ENCODE results near the gene SLC25A25. TPM values are rescaled to one million over a fixed set of nuclear protein-coding genes. Genes with fewer than 3 reads are reported as not detected.
A peak's percentile ranks its signal among the peaks of the same experiment; 100 is the strongest.
"Not testable (repeated sequence)": the region's sequence is repeated elsewhere in the genome, so short reads cannot be mapped to it uniquely, and the experiment has no call there.

SLC25A25 gene
- 13.9 and 16.8 TPM in 2 replicates for total RNA-seq
- long read RNA-seq, partial matches to known transcripts = 1 of 2 reads
- long read RNA-seq, other reads (novel, unspliced or antisense) = 1 of 2 reads

- no peaks in the 10 kb centered on the region for H3K9me3 Mint-ChIP-seq
- H3K4me1 Mint-ChIP-seq = peaks cover 34% of the 10 kb centered on the region
- no peak within 1 kb of the TSS for H3K27ac Mint-ChIP-seq (ENCODE audit: unreplicated experiment)
- H3K4me3 Mint-ChIP-seq = peak within 1 kb of the TSS; percentile 91
- H3K36me3 Mint-ChIP-seq (ENCODE audit: low read depth) = no peaks in the 10 kb centered on the region
- peak; percentile 100 for DNase-seq (ENCODE audit: low read depth, low spot score)
- TF ChIP-seq, protein P1, sequence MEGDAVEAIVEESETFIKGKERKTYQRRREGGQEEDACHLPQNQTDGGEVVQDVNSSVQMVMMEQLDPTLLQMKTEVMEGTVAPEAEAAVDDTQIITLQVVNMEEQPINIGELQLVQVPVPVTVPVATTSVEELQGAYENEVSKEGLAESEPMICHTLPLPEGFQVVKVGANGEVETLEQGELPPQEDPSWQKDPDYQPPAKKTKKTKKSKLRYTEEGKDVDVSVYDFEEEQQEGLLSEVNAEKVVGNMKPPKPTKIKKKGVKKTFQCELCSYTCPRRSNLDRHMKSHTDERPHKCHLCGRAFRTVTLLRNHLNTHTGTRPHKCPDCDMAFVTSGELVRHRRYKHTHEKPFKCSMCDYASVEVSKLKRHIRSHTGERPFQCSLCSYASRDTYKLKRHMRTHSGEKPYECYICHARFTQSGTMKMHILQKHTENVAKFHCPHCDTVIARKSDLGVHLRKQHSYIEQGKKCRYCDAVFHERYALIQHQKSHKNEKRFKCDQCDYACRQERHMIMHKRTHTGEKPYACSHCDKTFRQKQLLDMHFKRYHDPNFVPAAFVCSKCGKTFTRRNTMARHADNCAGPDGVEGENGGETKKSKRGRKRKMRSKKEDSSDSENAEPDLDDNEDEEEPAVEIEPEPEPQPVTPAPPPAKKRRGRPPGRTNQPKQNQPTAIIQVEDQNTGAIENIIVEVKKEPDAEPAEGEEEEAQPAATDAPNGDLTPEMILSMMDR (conservative IDR thresholded peaks at IDR 0.05) = no peak
- H3K27me3 Mint-ChIP-seq (ENCODE audit: low read depth) = no peaks in the 10 kb centered on the region
Observed at GRCh38 chr9:128067645-128068385, at the start of gene SLC25A25. Gene SLC25A25, plus strand, starts transcription at chr9:128068232. Its CDS starts 88 bp downstream, at chr9:128068320.

DNA sequence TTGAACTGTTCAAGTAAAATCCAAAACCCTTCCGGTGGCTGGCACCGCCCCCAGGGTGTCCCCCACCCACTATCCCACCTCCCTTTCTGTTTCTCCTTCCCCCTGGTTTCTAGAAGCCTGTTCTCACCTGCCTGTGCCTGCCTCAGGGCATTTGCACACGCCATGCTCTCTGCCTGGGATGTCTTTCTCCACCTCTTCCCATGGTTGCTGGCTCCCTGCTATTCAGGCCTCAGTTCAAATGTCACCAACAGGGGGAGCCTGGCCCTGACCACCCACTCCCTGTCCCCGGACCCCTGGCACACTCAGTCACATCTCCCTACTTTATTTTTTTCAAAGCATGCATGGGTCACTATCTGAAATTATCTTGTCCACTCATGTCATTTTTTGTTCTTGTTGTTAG, 47.3 kb upstream of the SLC25A25 start:
- DNase-seq (ENCODE audit: low read depth, low spot score) = no peak
- no peaks in the 10 kb centered on the region for H3K27me3 Mint-ChIP-seq (ENCODE audit: low read depth)
- H3K9me3 Mint-ChIP-seq = no peaks in the 10 kb centered on the region
- no peaks in the 10 kb centered on the region for H3K36me3 Mint-ChIP-seq (ENCODE audit: low read depth)
- H3K4me1 Mint-ChIP-seq = no peaks in the 10 kb centered on the region
- TF ChIP-seq, protein P1 (conservative IDR thresholded peaks at IDR 0.05) = peak; percentile 41
- no peak overlapping the region for H3K4me3 Mint-ChIP-seq
- no peak overlapping the region for H3K27ac Mint-ChIP-seq (ENCODE audit: unreplicated experiment)

DNA sequence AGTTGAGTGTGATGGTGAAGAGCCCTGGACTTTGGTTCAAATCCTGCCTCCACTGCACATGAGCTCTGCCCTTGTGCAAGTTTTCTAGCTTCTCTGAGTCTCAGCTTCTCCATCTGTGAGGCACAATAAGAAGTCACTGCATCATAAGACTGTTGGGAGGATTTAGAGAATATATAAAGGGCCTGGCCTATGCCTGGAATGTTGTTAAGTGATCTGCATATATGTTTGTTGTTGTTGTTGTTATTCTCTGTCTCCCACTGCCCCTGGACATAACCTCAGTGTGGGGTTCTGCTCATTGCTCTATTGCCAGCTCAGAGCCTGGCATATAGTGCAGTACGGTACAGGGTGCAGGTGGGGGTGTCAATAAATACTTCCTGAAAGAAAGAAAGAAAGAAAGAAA, 46.9 kb upstream of the SLC25A25 start:
- H3K27ac Mint-ChIP-seq (ENCODE audit: unreplicated experiment) = no peak overlapping the region
- TF ChIP-seq, protein P1 (conservative IDR thresholded peaks at IDR 0.05) = no peak

DNA sequence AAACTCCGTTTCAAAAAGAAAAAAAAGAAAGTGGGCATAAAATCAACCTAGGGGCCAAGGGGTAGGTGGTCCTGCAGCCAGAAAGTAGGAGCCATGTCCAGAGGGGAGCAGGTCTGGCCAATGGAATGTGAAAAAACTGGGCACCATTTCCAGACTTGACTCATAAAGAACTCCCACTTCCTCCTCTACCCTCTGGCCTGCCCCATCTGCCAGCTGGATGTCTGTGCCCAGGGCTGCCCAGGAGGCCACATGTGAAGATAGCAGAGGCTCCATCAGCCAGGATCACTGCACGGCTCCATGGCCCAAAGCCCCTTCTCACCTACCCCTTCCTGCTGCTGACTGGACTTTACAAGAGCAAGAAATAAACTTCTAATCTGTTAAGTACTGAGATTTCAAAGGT, 45.1 kb upstream of the SLC25A25 start:
- Mint-ChIP-seq H3K4me1 (peaks cover 10% of the 10 kb centered on the region), H3K4me3 (no peak overlapping the region), H3K36me3 (ENCODE audit: low read depth) (no peaks in the 10 kb centered on the region), H3K9me3 (no peaks in the 10 kb centered on the region), H3K27me3 (ENCODE audit: low read depth) (no peaks in the 10 kb centered on the region), H3K27ac (ENCODE audit: unreplicated experiment) (no peak overlapping the region)
- DNase-seq (ENCODE audit: low read depth, low spot score) = no peak
- TF ChIP-seq, protein P1 (conservative IDR thresholded peaks at IDR 0.05) = no peak

More for the DNA sequence above, 46.9 kb upstream of the SLC25A25 start:
- Mint-ChIP-seq H3K9me3 (no peaks in the 10 kb centered on the region), H3K4me3 (no peak overlapping the region), H3K4me1 (peaks cover 2% of the 10 kb centered on the region), H3K36me3 (ENCODE audit: low read depth) (no peaks in the 10 kb centered on the region), H3K27me3 (ENCODE audit: low read depth) (no peaks in the 10 kb centered on the region)
- no peak for DNase-seq (ENCODE audit: low read depth, low spot score)

DNA sequence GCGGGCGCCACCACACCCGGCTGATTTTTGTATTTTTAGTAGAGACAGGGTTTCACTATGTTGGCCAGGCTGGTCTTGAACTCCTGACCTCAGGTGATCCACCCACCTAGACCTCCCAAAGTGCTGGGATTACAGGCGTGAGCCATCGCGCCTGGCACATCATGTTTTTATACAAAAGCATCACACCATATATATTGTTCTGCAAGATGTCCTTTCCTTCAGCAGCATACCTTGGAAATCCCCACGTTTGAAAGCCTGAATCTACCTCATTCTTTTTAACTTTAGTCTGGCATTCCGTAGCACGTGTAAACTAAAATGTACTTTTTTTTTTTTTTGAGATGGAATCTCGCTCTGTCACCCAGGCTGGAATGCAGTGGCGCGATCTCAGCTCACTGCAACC, 44.4 kb upstream of the SLC25A25 start:
- H3K4me1 Mint-ChIP-seq = peaks cover 10% of the 10 kb centered on the region
- not testable (repeated sequence) for H3K4me3 Mint-ChIP-seq; H3K27ac Mint-ChIP-seq (ENCODE audit: unreplicated experiment)

DNA sequence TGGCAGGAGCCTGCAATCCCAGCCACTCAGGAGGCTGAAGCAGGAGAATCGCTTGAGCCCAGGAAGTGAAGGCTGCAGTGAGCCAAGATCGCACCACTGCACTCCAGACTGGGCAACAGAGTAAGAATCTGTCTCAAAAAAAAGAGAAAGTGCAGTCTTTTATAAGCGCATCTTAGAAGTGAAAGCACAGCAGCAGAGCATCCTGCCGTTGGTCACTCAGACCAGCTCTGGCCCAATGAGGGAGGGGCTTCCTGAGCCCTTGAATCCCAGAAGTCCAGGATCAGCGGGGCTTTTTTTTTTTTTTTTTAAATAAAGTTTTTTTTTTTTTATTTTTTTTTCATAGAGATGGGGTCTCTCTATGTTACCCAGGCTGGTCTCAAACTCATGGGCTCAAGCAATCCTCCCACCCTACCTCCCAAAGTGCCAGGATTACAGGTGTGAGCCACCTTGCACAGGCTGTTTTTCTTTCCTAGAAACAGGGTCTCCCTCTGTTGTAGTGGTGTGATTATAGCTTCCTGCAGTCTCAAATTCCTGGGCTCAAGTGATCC, 43.2 kb upstream of the SLC25A25 start:
- Mint-ChIP-seq H3K36me3 (ENCODE audit: low read depth) (no peaks in the 10 kb centered on the region), H3K27ac (ENCODE audit: unreplicated experiment) (no peak overlapping the region), H3K27me3 (ENCODE audit: low read depth) (no peaks in the 10 kb centered on the region), H3K9me3 (no peaks in the 10 kb centered on the region), H3K4me1 (peaks cover 10% of the 10 kb centered on the region), H3K4me3 (no peak overlapping the region)
- TF ChIP-seq, protein P1 (conservative IDR thresholded peaks at IDR 0.05) = no peak
- no peak for DNase-seq (ENCODE audit: low read depth, low spot score)

More for the DNA sequence above, 44.4 kb upstream of the SLC25A25 start:
- H3K36me3 Mint-ChIP-seq (ENCODE audit: low read depth); H3K9me3 Mint-ChIP-seq; H3K27me3 Mint-ChIP-seq (ENCODE audit: low read depth); DNase-seq (ENCODE audit: low read depth, low spot score): not testable (repeated sequence)

Data from neural crest cell (in vitro differentiated cells).